Mesenchymal stem cell (in vitro differentiated cells and primary cell): Measurements from ENCODE around the gene RUNDC3A.

Source experiments
- DNase-seq: peaks from one replicate; pipeline ENCODE4 v3.0.0-alpha.2; 2013
- H2AFZ ChIP-seq: one replicate; pipeline ENCODE4 v1.6.1; 2013; ENCODE audit warnings: low read depth, mild to moderate bottlenecking, control low read depth, inconsistent platforms, low read length, moderate library complexity
- H2AK5ac ChIP-seq: 2 replicates; pipeline ENCODE4 v1.6.1; 2013; ENCODE audit warnings: low read length, moderate library complexity, mild to moderate bottlenecking, inconsistent platforms; ENCODE audit not compliant: severe bottlenecking
- H2BK120ac ChIP-seq: one replicate; pipeline ENCODE4 v1.6.1; 2013; ENCODE audit warnings: low read depth, mild to moderate bottlenecking, inconsistent platforms, low read length, moderate library complexity
- H2BK12ac ChIP-seq, 2 experiments: one replicate each; pipeline ENCODE4 v1.6.1; 2013; ENCODE audit warnings: inconsistent platforms in 2 of 2, low read length in 2 of 2, mild to moderate bottlenecking in 2 of 2, moderate library complexity in 2 of 2, control low read depth in 1 of 2
- H2BK15ac ChIP-seq: one replicate; pipeline ENCODE4 v1.6.1; 2013; ENCODE audit warnings: mild to moderate bottlenecking, low read depth, inconsistent platforms; ENCODE audit not compliant: poor library complexity, severe bottlenecking
- H2BK5ac ChIP-seq: 2 replicates; pipeline ENCODE4 v1.6.1; 2013; ENCODE audit warnings: low read depth, mild to moderate bottlenecking, low read length, control low read depth, inconsistent platforms; ENCODE audit not compliant: poor library complexity, severe bottlenecking
- H3K14ac ChIP-seq, 2 experiments: one replicate each; pipeline ENCODE4 v1.6.1; 2013; ENCODE audit warnings: inconsistent platforms in 2 of 2, low read length in 2 of 2, control low read depth in 1 of 2, mild to moderate bottlenecking in 1 of 2, moderate library complexity in 1 of 2
- H3K18ac ChIP-seq, 2 experiments: one replicate each; pipeline ENCODE4 v1.6.1; 2013; ENCODE audit warnings: inconsistent platforms in 2 of 2, low read length in 2 of 2, control low read depth in 1 of 2, low read depth in 1 of 2, mild to moderate bottlenecking in 1 of 2
- H3K23ac ChIP-seq, 2 experiments: one replicate each; pipeline ENCODE4 v1.6.1; 2013; ENCODE audit warnings: inconsistent platforms in 2 of 2, low read length in 2 of 2, mild to moderate bottlenecking in 2 of 2, moderate library complexity in 2 of 2, control low read depth in 1 of 2
- H3K27ac ChIP-seq: 2 replicates; pipeline ENCODE4 v1.5.1; 2013; ENCODE audit warnings: mild to moderate bottlenecking, moderate library complexity, low read length, control low read depth, inconsistent platforms; ENCODE audit not compliant: poor library complexity, severe bottlenecking
- H3K27me3 ChIP-seq, 2 experiments: 2 replicates each; pipeline versions ENCODE4 v1.6.1 to v1.7.0; 2013; ENCODE audit warnings: low read length in 2 of 2, mild to moderate bottlenecking in 2 of 2, moderate library complexity in 2 of 2, control low read depth in 1 of 2, inconsistent platforms in 1 of 2; ENCODE audit not compliant: control insufficient read depth in 1 of 2, insufficient read depth in 1 of 2
- H3K36me3 ChIP-seq, 2 experiments: 2 replicates each; pipeline versions ENCODE4 v1.6.1 to v1.7.0; 2013; ENCODE audit warnings: low read length in 2 of 2, control low read depth in 1 of 2, inconsistent platforms in 1 of 2, low read depth in 1 of 2, mild to moderate bottlenecking in 1 of 2; ENCODE audit not compliant: insufficient read depth in 2 of 2, control insufficient read depth in 1 of 2
- H3K4ac ChIP-seq, 2 experiments: one replicate each; pipeline ENCODE4 v1.6.1; 2013; ENCODE audit warnings: inconsistent platforms in 2 of 2, low read length in 2 of 2, mild to moderate bottlenecking in 2 of 2, moderate library complexity in 2 of 2, control low read depth in 1 of 2, low read depth in 1 of 2
- H3K4me1 ChIP-seq: 2 replicates; pipeline ENCODE4 v1.6.1; 2013; ENCODE audit warnings: low read depth, low read length, control low read depth; ENCODE audit not compliant: control insufficient read depth, insufficient read depth
- H3K4me2 ChIP-seq: 2 replicates; pipeline ENCODE4 v1.6.1; 2013; ENCODE audit warnings: low read length, mild to moderate bottlenecking, inconsistent platforms; ENCODE audit not compliant: poor library complexity, severe bottlenecking
- H3K4me3 ChIP-seq, 2 experiments: 2 replicates each; pipeline versions ENCODE4 v1.5.1 to v1.7.0; 2013; ENCODE audit warnings: low read length in 2 of 2, mild to moderate bottlenecking in 2 of 2, control low read depth in 1 of 2, low read depth in 1 of 2; ENCODE audit not compliant: insufficient read depth in 1 of 2
- H3K79me1 ChIP-seq: replicated peaks from 2 replicates; pipeline ENCODE4 v1.6.1; 2013; ENCODE audit warnings: mild to moderate bottlenecking, control low read depth, low read length, inconsistent platforms; ENCODE audit not compliant: poor library complexity, severe bottlenecking
- H3K9ac ChIP-seq: 2 replicates; pipeline ENCODE4 v1.7.0; 2013; ENCODE audit warnings: mild to moderate bottlenecking, low read length, moderate library complexity
- H3K9me3 ChIP-seq: 2 replicates; pipeline ENCODE4 v1.7.0; 2013; ENCODE audit warnings: mild to moderate bottlenecking, low read length; ENCODE audit not compliant: control insufficient read depth
- H4K8ac ChIP-seq: one replicate; pipeline ENCODE4 v1.6.1; 2013; ENCODE audit warnings: inconsistent platforms, mild to moderate bottlenecking, low read length, moderate library complexity
- H4K91ac ChIP-seq: one replicate; pipeline ENCODE4 v1.6.1; 2013; ENCODE audit warnings: mild to moderate bottlenecking, low read length, inconsistent platforms
- WGBS: methylation state at CpG from one replicate; pipeline ENCODE4 v1.1.7; 2013; ENCODE audit warnings: mixed read lengths; 5-methylcytosine and 5-hydroxymethylcytosine counted together

RUNDC3A gene

DNA sequence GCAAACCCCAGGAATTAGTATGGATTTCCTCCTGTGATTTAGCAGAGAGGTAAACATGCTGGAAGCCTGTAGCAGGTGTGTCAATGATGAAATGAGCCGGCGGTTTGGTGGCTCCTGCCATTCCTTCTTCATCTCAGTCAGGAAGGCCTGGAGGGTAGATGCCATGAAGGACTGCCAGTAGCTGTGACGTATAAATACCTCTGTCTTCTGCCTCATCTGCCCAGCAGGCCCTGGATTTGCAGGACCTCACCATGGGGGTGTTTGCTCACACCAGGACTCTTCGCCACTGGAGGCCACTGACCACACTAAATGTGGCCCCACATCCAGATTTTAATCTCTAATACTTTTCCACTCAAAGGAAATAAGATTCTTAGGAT, 24.4 kb upstream of the RUNDC3A start:
- no peak overlapping the region for H3K27ac ChIP-seq
- no peak overlapping the region for H3K4ac ChIP-seq
- H4K8ac ChIP-seq, result no peak overlapping the region
- H3K79me1 ChIP-seq, result no peaks in the 10 kb centered on the region
- H3K9me3 ChIP-seq, result no peaks in the 10 kb centered on the region
- H2BK5ac ChIP-seq, result no peak overlapping the region
- peaks cover 14% of the 10 kb centered on the region for H3K4me1 ChIP-seq
- H3K18ac ChIP-seq, result no peak overlapping the region
- H2BK12ac ChIP-seq, result no peak overlapping the region
- H2AK5ac ChIP-seq, result no peak overlapping the region
- H2AFZ ChIP-seq, result no peak overlapping the region
- H4K91ac ChIP-seq, result no peak overlapping the region
- no peak overlapping the region for H2BK15ac ChIP-seq
- no peak overlapping the region for H3K4me2 ChIP-seq
- no peak overlapping the region for H3K23ac ChIP-seq
- no peaks in the 10 kb centered on the region for H3K36me3 ChIP-seq
- no peak overlapping the region for H3K14ac ChIP-seq
- no peak overlapping the region for H2BK120ac ChIP-seq
- 100% methylated on average over 3 of the region's 4 CpGs for WGBS
- H3K4me3 ChIP-seq, result no peak overlapping the region
- no peak overlapping the region for H3K9ac ChIP-seq
- H3K27me3 ChIP-seq, result peaks cover 8 to 15% of the 10 kb centered on the region in 2 experiments
- no peak for DNase-seq

DNA sequence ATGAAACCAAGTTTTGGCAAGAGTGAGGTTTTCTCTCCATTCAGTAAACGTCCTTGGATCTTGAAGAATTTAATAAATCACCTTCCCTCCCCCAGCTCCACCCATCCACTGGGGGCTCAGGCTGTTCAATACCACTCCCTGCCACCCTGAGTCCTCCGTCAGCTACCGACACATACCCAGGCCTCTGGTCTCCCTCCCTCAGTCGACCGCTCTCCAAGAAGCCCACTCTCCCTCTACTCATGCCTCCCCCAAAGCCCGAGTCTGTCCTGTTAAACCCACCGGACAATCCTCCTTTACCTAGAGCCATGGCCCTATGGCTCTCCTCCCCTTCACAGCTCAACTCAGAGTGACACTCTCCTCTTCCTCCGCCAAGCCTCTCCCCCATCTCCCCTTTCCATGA, 20.8 kb upstream of the RUNDC3A start:
- H3K4me2 ChIP-seq, result no peak overlapping the region
- DNase-seq, result no peak
- no peak overlapping the region for H3K23ac ChIP-seq
- WGBS, result 81% methylated on average over 8 of the region's 8 CpGs
- no peak overlapping the region for H3K27ac ChIP-seq
- no peaks in the 10 kb centered on the region for H3K36me3 ChIP-seq
- no peak overlapping the region for H3K9ac ChIP-seq
- no peaks in the 10 kb centered on the region for H3K4me1 ChIP-seq
- H2BK120ac ChIP-seq, result no peak overlapping the region
- H3K79me1 ChIP-seq, result no peaks in the 10 kb centered on the region
- no peak overlapping the region for H4K91ac ChIP-seq
- H2BK12ac ChIP-seq, result no peak overlapping the region
- H3K4ac ChIP-seq, result no peak overlapping the region
- peaks cover 16 to 28% of the 10 kb centered on the region in 2 experiments for H3K27me3 ChIP-seq
- H2BK5ac ChIP-seq, result no peak overlapping the region
- H3K14ac ChIP-seq, result no peak overlapping the region
- H2AK5ac ChIP-seq, result no peak overlapping the region
- H3K9me3 ChIP-seq, result no peaks in the 10 kb centered on the region
- no peak overlapping the region for H3K18ac ChIP-seq
- no peak overlapping the region for H2AFZ ChIP-seq
- H2BK15ac ChIP-seq, result no peak overlapping the region
- no peak overlapping the region for H4K8ac ChIP-seq
- H3K4me3 ChIP-seq, result no peak overlapping the region

DNA sequence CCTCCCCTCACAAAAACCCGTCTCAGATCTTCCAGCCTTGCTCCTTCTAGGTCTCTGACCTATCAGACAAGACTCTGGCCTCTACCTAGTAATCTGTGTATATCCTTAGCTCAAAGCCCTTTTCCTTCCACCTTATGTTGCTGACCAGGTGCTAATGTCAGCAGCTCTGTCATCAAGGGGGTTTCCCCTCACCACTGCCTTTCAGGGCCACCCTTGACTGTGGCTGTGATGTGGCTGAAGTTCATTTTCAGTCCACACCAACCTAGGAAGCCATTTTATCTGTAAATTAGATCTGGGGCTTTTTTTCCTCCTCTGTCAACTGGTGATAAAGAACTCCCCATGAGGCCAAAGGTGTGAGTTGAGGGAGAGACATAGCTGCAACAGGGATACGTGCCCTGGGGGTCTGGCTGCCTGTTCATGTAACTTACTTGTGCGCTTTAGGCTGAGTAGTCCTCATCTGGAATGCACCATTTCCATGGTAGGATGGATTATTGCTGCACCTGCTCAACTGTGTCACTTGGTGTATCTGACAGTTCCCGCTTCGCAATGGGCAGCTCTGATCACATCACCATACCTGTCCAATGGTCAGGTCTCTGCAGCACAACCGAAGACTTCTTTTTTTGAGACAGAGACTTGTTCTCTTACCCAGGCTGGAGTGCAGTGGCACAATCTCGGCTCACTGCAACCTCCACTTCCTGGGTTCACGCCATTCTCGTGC, 14.7 kb upstream of the RUNDC3A start:
- no peaks in the 10 kb centered on the region for H3K79me1 ChIP-seq
- H3K4me1 ChIP-seq, result no peaks in the 10 kb centered on the region
- H2BK12ac ChIP-seq, result no peak overlapping the region
- DNase-seq, result no peak
- H3K4ac ChIP-seq, result no peak overlapping the region
- H2BK120ac ChIP-seq, result no peak overlapping the region
- no peak overlapping the region for H3K4me3 ChIP-seq
- H4K8ac ChIP-seq, result no peak overlapping the region
- no peak overlapping the region for H2BK5ac ChIP-seq
- 79% methylated on average over 9 of the region's 9 CpGs for WGBS
- H3K27ac ChIP-seq, result no peak overlapping the region
- H3K23ac ChIP-seq, result no peak overlapping the region
- H3K9ac ChIP-seq, result no peak overlapping the region
- peaks cover 29 to 49% of the 10 kb centered on the region in 2 experiments for H3K27me3 ChIP-seq
- H4K91ac ChIP-seq, result no peak overlapping the region
- no peak overlapping the region for H2AK5ac ChIP-seq
- H2BK15ac ChIP-seq, result no peak overlapping the region
- H3K18ac ChIP-seq, result no peak overlapping the region
- no peaks in the 10 kb centered on the region for H3K9me3 ChIP-seq
- H3K36me3 ChIP-seq, result no peaks in the 10 kb centered on the region
- no peak overlapping the region for H3K4me2 ChIP-seq
- no peak overlapping the region for H3K14ac ChIP-seq
- no peak overlapping the region for H2AFZ ChIP-seq

DNA sequence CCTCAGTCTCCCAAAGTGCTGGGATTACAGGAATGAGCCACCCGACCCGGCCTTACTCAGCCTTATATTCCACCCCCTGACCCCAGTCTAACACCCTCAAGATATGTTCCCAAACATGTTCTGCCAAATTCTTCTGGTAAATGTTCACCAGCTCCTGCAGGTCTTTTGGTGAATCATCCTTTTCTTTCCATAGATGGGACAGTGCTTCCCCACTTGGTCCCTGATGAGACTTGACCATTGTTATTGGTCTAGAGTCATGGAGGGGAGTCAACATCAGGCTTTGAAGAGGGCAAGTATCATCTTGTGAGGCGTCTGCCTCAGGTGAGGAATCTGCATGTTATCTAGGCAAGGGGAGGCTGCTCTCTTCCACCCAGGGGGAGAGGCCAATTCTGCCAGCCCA, 10.4 kb upstream of the RUNDC3A start:
- H3K4ac ChIP-seq, result no peak overlapping the region
- no peak overlapping the region for H2AK5ac ChIP-seq
- no peak overlapping the region for H3K4me3 ChIP-seq
- H3K27me3 ChIP-seq, result peaks cover 36 to 56% of the 10 kb centered on the region in 2 experiments
- no peak overlapping the region for H2AFZ ChIP-seq
- no peak overlapping the region for H3K18ac ChIP-seq
- H2BK120ac ChIP-seq, result no peak overlapping the region
- H3K27ac ChIP-seq, result no peak overlapping the region
- H2BK5ac ChIP-seq, result no peak overlapping the region
- no peak overlapping the region for H3K4me2 ChIP-seq
- H4K8ac ChIP-seq, result no peak overlapping the region
- no peaks in the 10 kb centered on the region for H3K79me1 ChIP-seq
- DNase-seq, result no peak
- H2BK15ac ChIP-seq, result no peak overlapping the region
- no peaks in the 10 kb centered on the region for H3K4me1 ChIP-seq
- H3K14ac ChIP-seq, result no peak overlapping the region
- H2BK12ac ChIP-seq, result no peak overlapping the region
- H3K9ac ChIP-seq, result no peak overlapping the region
- no peaks in the 10 kb centered on the region for H3K36me3 ChIP-seq
- no peak overlapping the region for H3K23ac ChIP-seq
- H4K91ac ChIP-seq, result no peak overlapping the region
- WGBS, result 86% methylated on average over 3 of the region's 3 CpGs
- no peaks in the 10 kb centered on the region for H3K9me3 ChIP-seq
